LNCaP clone FGC (cell line): Measurements from ENCODE around the gene TMEM253.

ENCODE experiments used
- DNase-seq: peaks from one replicate; pipeline ENCODE4 v3.0.0-alpha.2; 2011; ENCODE audit warnings: low read depth
- H3K4me3 ChIP-seq: 2 replicates; pipeline ENCODE4 v1.5.1; 2011; ENCODE audit warnings: mild to moderate bottlenecking, low read depth, low read length, control low read depth
- TF ChIP-seq, protein P1 (sequence below): IDR thresholded peaks from 2 replicates; pipeline ENCODE4 v1.5.1; 2012; ENCODE audit warnings: mild to moderate bottlenecking; ENCODE audit not compliant: control insufficient read depth, insufficient read depth; ENCODE audit errors: extremely low read depth

Gene TMEM253

DNA sequence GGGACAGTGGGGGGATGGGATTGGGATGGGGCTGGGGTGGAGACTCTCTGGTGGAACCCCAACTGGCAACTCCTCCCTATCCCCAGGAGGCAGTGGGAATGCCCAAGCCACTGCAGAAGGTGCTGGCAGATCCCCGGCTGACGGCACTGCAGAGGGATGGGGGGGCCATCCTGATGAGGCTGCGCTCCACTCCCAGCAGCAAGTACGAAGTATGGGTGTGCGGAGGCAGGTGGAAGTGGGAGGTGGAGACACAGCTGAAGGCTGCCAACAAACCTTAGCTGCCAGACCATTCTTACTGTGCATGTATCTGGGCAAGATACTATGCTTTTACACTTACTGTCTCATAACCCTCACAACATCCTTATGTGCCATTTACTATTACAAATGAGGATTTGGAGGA, 22.6 kb upstream of the TMEM253 start:
- TF ChIP-seq, protein P1, sequence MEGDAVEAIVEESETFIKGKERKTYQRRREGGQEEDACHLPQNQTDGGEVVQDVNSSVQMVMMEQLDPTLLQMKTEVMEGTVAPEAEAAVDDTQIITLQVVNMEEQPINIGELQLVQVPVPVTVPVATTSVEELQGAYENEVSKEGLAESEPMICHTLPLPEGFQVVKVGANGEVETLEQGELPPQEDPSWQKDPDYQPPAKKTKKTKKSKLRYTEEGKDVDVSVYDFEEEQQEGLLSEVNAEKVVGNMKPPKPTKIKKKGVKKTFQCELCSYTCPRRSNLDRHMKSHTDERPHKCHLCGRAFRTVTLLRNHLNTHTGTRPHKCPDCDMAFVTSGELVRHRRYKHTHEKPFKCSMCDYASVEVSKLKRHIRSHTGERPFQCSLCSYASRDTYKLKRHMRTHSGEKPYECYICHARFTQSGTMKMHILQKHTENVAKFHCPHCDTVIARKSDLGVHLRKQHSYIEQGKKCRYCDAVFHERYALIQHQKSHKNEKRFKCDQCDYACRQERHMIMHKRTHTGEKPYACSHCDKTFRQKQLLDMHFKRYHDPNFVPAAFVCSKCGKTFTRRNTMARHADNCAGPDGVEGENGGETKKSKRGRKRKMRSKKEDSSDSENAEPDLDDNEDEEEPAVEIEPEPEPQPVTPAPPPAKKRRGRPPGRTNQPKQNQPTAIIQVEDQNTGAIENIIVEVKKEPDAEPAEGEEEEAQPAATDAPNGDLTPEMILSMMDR = no peak
- DNase-seq = no peak
- H3K4me3 ChIP-seq = no peak overlapping the region

DNA sequence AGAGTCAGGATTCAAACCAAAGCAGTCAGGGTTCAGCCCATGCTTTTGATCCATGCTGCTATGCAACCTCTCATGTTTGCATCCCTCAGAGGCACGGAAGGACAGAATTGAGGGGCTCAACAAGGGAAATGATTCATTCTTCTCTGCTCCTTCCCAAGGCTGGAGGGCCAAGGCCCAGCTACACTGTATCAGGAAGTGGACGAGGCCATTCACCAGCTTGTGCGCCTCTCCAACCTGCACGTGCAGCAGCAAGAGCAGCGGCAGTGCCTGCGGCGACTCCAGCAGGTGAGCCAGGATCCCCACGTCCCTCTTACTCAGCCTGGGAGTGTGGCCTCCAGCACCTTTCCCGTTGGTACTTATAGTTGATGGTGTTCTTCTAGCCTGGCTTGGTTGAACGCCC, 22.1 kb upstream of the TMEM253 start:
- TF ChIP-seq, protein P1 = no peak
- no peak overlapping the region for H3K4me3 ChIP-seq
- DNase-seq = no peak

DNA sequence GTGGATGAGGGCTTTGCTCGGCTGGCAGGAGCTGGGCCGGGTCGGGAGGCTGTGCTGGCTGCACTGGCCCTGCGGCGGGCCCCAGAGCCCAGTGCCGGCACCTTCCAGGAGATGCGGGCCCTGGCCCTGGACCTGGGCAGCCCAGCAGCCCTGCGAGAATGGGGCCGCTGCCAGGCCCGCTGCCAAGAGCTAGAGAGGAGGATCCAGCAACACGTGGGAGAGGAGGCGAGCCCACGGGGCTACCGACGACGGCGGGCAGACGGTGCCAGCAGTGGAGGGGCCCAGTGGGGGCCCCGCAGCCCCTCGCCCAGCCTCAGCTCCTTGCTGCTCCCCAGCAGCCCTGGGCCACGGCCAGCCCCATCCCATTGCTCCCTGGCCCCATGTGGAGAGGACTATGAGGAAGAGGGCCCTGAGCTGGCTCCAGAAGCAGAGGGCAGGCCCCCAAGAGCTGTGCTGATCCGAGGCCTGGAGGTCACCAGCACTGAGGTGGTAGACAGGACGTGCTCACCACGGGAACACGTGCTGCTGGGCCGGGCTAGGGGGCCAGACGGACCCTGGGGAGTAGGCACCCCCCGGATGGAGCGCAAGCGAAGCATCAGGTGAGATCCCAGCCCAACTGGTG, 19.2 kb upstream of the TMEM253 start:
- no peak overlapping the region for H3K4me3 ChIP-seq
- no peak for DNase-seq
- TF ChIP-seq, protein P1 = no peak

DNA sequence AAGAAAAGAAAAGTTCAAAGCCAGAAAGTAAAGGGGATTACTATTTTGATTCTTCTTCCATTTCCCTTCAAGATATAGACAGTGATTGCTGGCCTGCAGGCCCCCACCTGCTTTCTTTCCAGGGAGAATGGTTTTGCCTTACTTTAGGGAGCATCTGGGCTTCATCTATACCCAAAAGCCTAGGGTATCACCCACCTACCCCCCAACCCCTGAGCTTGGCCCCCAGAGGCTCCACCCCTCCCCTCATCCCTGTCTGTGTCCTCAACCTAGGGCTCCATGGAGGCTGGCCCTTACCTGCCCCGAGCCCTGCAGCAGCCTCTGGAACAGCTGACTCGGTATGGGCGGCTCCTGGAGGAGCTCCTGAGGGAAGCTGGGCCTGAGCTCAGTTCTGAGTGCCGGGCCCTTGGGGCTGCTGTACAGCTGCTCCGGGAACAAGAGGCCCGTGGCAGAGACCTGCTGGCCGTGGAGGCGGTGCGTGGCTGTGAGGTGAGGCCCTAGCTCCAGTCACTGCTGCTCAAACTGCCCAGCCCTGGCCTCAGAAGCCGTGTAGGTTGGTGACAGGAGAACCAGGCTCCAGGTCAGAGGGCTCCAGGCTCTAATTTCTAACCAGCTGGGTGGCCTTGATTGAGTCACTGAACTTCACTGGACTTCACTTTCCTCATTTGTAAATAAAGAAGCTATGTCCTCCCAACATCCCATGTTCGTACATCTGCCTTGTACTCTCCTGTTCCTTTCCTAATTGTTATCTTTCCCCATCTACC, 17.1 kb upstream of the TMEM253 start:
- no peak for DNase-seq
- H3K4me3 ChIP-seq = no peak overlapping the region
- TF ChIP-seq, protein P1 = no peak

DNA sequence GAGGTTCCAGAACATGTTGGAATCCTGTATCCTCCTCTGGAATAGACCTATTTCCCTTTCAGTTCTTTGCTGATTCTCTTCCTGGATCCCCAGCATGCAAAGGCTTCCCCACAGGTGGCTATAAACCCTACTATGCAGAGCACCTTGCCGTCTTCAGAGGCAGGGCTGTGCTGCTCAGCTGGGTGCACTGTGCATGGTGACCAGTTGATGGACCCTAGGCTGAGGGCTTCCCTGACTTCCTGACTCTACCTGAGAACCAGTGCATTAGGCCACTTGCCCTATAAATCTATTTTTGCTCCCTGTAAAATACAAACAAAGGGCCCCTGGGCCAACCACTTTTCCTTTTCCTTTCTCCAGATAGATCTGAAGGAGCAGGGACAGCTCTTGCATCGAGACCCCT, 16.5 kb upstream of the TMEM253 start:
- DNase-seq = no peak
- TF ChIP-seq, protein P1 = no peak
- H3K4me3 ChIP-seq = no peak overlapping the region

DNA sequence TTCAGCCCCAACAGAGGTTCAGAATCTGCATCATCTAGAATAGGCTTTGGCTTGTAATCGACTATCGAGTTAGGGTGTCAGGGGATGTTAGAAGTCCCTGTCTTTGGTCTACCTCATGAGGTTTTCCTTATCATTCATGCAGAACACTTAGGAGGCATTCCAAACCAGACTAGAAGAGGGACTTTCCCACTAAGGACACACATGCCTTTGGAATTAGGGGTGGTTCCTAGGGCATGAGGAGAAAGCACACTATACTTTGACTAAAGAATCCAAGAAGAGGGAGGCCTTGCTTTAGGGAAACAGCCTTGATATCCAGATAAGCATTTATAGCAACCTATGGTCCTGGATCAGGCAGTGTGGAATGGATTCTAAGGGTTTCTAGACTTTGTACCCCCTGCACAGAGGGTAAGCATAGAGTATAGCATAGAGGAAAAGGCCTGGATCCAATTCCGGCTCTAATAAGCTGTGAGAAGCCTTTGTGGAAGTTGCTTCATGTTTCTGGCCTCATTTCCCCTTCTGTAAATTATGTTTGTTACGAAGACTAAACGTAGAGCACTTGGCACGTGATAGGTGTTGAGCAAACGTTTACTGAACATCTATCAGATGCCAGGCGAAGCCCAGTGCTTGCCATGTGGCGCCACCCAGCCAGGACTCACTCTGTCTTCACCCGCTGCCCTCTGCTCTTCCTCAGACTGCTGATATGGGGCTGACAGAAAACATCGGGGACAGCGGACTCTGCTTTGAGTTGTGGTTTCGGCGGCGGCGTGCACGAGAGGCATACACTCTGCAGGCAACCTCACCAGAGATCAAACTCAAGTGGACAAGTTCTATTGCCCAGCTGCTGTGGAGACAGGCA, 15.6 kb upstream of the TMEM253 start:
- DNase-seq = peak; percentile 69
- no peak overlapping the region for H3K4me3 ChIP-seq
- TF ChIP-seq, protein P1 = no peak
